ENCODE data around the gene MYPOP. TPM values are rescaled to one million over a fixed set of nuclear protein-coding genes. Genes with fewer than 3 reads are reported as not detected.
"Not testable (repeated sequence)": the region's sequence is repeated elsewhere in the genome, so short reads cannot be mapped to it uniquely, and the experiment has no call there.

Gene MYPOP
- total RNA-seq, 2 donors from 2014 or later = 7.4 to 7.6 TPM

DNA sequence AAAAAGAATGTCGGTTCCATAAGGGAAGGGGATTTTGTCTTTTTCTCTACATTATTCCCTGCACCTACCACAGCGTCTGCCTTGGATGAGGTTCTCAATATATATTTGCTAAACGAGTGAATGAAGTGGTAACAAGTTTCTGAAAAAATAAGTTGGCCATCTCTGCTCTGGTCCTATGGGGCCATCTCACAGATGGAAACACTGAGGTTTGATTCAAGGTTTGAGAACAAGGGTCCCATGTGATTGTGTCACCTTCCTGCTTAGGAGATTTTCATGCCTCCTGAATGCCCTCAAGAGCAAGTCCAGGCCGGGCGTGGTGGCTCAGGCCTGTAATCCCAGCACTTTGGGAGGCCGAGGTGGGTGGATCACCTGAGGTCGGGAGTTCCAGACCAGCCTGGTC is 3.2 kb downstream of the MYPOP start:
- no peak overlapping the region for H3K27ac Mint-ChIP-seq
- H3K4me1 Mint-ChIP-seq = peaks cover 3% of the 10 kb centered on the region
- no peaks in the 10 kb centered on the region for H3K9me3 Mint-ChIP-seq
- no peak overlapping the region for H3K4me3 Mint-ChIP-seq
- no peak for ATAC-seq (replicated peaks)
- no peaks in the 10 kb centered on the region for H3K27me3 Mint-ChIP-seq
- H3K36me3 Mint-ChIP-seq (ENCODE audit: low read depth) = peaks cover 37% of the 10 kb centered on the region

DNA sequence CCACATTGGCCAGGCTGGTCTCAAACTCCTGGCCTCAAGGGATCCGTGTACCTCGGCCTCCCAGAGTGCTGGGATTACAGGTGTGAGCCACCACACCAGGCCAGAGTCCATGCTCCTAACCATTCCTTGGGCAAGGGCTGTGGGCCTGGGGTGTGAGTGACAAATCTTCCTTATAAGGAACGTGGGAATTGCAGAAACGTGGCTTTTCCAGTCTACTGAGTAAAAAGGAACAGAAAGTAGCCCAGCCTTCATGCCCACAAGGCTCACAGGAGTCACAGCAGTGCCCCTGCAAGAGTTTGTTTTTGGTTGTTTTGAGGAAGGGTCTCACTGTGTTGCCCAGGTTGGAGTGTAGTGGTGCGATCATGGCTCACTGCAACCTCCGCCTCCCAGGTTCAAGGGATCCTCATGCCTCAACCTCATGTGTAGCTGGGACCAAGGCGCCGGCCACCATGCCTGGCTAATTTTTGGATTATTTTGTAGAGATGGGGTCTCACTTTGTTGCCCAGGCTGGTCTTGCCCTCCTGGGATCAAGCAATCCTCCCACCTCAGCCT is 5.1 kb downstream of the MYPOP start:
- no peaks in the 10 kb centered on the region for H3K9me3 Mint-ChIP-seq
- ATAC-seq (replicated peaks) = no peak
- no peak overlapping the region for H3K27ac Mint-ChIP-seq
- no peak overlapping the region for H3K4me3 Mint-ChIP-seq
- peaks cover 3% of the 10 kb centered on the region for H3K4me1 Mint-ChIP-seq
- no peaks in the 10 kb centered on the region for H3K27me3 Mint-ChIP-seq
- peaks cover 37% of the 10 kb centered on the region for H3K36me3 Mint-ChIP-seq (ENCODE audit: low read depth)

DNA sequence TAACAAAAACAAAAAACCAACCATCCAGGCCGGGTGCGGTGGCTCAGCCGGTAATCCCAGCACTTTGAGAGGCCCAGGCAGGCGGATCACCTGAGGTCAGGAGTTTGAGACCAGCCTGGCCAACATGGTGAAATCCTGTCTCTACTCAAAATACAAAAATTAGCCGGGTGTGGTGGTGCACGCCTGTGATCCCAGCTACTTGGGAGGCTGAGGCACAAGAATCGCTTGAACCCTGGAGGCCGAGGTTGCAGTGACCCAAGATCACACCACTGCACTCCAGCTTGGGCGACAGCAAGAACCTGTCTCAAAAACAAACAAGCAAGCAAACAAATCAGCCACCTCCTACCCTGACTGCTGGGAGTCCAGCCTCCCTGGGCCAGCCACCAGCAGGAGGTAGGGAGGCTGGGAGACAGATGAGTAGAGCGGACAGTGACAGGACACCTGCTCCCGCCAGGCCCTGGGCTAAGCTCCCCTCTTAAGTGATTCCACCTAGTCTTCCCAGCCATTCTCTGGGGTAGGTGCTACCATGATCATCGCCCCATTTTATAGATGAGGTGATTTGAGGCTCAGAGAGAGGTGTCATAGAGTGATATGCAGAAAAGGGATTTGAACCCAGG is 6.3 kb downstream of the MYPOP start:
- H3K4me3 Mint-ChIP-seq; H3K4me1 Mint-ChIP-seq; ATAC-seq (replicated peaks); H3K9me3 Mint-ChIP-seq; H3K27me3 Mint-ChIP-seq: not testable (repeated sequence)
- H3K27ac Mint-ChIP-seq = peak overlapping the region; percentile 78
- peaks cover 37% of the 10 kb centered on the region for H3K36me3 Mint-ChIP-seq (ENCODE audit: low read depth)

DNA sequence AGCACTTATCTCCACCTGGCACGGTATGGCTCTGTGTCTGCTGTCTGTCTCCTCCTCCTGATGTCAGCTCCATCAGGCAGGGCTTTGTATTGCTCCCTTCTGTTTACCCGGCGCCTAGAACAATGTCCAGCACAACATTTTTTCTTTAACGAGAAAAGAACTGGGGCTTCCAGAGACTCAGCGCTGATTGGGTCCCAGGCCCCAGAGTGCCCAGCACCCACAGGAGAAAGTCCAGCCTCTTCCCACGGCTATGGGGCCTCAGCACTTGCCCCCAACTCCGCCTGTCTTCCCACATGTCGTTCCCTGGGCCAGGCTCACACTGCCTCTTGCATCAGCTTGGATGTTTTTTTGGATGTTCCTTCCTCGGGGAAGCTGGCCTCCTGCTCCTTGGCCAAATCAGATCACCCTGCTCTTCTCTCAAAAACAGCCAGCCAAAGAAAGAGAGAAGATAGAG is 6.9 kb downstream of the MYPOP start:
- Mint-ChIP-seq H3K27ac (peak overlapping the region; percentile 78), H3K36me3 (ENCODE audit: low read depth) (peaks cover 33% of the 10 kb centered on the region), H3K9me3 (no peaks in the 10 kb centered on the region), H3K27me3 (no peaks in the 10 kb centered on the region), H3K4me3 (no peak overlapping the region), H3K4me1 (peaks cover 3% of the 10 kb centered on the region)
- no peak for ATAC-seq (replicated peaks)

DNA sequence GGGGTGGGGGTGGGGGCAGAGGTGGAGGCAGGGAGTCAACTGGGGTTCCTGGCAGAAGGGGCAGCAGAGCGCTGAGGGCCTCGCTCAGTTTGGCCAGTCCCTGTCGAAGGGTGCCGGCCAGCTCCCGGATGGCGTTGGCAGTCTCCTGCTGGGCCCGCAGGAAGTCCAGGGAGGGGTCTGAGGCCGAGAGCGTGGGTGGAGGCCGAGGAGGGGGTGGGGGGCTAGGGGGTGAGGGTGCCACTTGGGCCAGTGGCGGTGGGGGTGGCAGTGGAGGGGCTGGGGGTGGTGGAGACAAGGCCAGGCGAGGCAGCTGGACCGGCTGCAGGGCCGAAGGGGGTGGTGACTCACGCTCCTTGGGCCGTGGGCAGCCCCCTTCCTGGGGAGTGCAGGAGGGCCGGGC is 11.5 kb downstream of the MYPOP start:
- Mint-ChIP-seq H3K27ac (no peak overlapping the region), H3K36me3 (ENCODE audit: low read depth) (peaks cover 16% of the 10 kb centered on the region), H3K4me3 (no peak overlapping the region), H3K4me1 (no peaks in the 10 kb centered on the region), H3K9me3 (no peaks in the 10 kb centered on the region), H3K27me3 (no peaks in the 10 kb centered on the region)
- no peak for ATAC-seq (replicated peaks)

DNA sequence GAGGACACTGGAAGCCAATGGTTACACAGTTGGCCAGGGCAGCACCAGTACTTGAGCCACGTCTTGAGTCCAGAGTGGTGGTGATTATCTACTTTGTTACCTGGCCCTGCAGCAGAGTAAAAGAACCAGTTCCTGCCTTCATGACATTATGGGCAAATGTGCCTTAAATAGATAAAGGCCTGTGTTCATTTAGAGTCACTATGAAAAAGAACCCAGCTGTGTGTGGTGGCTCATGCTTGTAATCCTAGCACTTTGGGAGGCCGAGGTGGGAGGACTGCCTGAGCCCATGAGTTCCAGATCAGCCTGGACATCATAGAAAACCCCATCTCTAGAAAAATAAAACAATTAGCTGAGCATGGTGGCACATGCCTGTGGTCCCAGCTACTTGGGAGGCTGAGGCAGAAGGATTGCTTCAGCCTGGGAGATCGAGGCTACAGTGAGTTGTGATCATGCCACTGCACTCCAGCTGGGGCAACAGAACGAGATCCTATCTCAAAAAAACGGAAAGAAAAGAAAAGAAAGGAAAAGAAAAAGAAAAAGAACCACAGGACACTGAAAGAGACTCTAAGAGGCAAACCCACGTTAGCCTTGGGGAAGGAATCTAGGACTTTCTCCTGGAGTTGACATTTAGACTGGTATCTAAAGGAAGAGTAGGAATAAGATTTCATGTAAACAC is 13.1 kb downstream of the MYPOP start:
- no peaks in the 10 kb centered on the region for H3K27me3 Mint-ChIP-seq
- H3K9me3 Mint-ChIP-seq = no peaks in the 10 kb centered on the region
- ATAC-seq (replicated peaks) = no peak
- peaks cover 7% of the 10 kb centered on the region for H3K36me3 Mint-ChIP-seq (ENCODE audit: low read depth)
- H3K27ac Mint-ChIP-seq = no peak overlapping the region
- H3K4me1 Mint-ChIP-seq = no peaks in the 10 kb centered on the region
- H3K4me3 Mint-ChIP-seq = no peak overlapping the region

DNA sequence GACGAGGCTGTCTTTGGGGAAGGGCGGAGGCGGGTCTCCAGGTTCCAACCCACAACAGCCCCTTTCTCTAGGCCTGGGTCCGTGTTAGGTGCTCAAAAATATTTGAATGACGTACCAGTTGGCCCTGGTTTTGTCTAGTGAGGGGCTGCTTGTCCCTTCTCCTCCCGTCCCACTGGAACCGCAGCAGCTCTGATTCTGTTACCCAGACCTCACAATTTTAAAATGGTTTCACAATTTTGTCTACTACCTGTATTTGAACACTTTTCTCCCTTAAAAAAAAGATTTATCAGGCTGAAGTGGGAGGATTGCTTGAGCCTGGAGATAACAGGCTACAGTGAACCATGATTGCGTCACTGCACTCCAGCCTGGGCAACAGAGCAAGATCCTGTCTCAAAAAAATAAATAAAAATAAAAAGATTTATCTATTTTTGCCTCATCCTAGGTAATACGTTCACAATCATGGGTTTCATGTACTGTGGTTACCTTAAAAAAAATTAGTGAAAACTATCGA is 15.2 kb downstream of the MYPOP start:
- peak overlapping the region; percentile 95 for H3K27ac Mint-ChIP-seq
- ATAC-seq (replicated peaks) = no peak
- peak overlapping the region; percentile 92 for H3K4me3 Mint-ChIP-seq
- peaks cover 15% of the 10 kb centered on the region for H3K36me3 Mint-ChIP-seq (ENCODE audit: low read depth)
- H3K27me3 Mint-ChIP-seq = no peaks in the 10 kb centered on the region
- H3K4me1 Mint-ChIP-seq = peaks cover 6% of the 10 kb centered on the region
- no peaks in the 10 kb centered on the region for H3K9me3 Mint-ChIP-seq

DNA sequence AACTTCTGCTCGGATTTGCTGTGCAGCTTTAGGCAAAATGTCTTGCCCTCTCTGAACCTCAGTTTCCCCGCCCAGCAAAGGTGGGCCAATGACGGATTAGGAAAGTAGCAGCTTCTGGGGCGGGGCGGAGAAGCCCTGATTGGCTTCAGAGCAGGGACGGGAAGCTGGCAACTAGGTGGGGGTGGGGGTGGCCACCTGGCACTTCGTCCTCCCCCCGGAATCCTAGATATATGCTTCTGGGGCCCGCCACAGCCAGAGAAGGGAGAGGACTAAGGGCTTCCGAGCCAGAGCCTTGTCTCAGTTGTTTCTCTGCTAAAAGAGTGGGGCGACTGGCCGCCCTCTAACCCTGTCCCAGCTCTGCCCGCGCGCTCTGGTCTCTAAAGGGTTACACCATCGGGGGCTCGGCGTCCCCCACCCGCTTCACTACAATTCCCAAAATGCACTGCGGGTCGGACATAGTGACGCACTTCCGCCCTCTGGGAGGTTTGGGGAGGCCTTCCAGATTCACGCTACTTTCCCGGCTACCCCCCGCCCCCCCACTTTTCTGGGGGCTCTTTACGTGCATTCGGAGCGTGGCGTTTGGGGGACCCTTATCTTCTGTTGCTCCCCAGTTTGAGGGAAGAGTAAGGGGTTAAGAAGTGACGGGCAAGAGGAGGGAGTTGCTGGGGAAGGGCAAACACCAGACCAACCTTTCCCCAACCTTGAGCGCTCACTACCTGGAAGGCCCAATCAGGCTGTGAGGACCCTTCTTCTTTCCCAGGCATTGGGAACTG is 15.8 kb downstream of the MYPOP start:
- Mint-ChIP-seq H3K27ac (peak overlapping the region; percentile 95), H3K36me3 (ENCODE audit: low read depth) (peaks cover 15% of the 10 kb centered on the region), H3K9me3 (no peaks in the 10 kb centered on the region), H3K27me3 (no peaks in the 10 kb centered on the region), H3K4me1 (peaks cover 9% of the 10 kb centered on the region), H3K4me3 (peak overlapping the region; percentile 92)
- peak; percentile 88 for ATAC-seq (replicated peaks)

DNA sequence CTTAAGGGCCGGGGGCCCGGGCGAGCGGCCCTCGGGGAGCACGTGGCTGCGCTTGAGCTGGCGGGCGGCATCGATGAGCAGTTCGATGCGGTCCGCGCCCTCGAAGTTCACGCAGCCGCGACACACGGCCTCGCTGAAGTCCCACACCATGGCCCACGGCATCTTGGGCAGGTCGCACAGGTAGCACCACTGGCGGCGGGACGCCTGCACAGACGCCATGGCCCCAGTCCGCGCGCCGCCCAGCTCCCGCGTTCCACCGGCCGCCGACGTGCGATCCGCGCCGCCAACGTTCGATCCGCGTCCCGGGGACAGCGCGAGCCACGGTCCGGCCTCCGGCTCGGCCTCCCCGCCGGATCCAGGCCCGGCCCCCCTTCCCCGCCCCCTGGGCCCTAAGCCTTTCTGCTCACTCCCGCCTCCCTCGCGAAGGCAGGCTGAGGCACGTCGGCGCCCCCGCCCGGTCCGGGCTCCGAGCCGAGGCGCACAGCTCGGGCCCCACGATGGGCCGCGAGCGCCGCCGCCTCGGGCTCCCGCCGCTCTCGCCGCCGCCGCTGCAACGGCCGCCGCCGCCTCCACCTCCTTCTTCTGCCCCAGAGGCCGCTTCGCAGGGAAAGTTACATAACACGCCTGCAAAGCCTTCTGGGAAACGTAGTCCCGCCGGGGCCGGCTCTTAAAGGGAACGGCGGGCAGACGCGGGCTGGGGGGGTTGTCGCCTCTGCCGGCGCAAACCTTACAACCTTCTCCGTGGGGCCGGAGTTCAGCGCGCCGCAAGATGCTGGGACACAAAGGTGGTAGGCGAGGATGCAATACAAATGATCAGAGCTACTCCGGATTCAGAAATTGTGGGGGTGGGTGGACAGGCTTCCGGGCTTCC is 16.6 kb downstream of the MYPOP start, which contains the start of gene IRF2BP1:
Gene IRF2BP1 (minus strand): TSS at position 586 of the 871 bp plus-strand sequence. CDS start 367 bp downstream, at position 219.
- peak within 1 kb of the TSS; percentile 95 for H3K27ac Mint-ChIP-seq
- peaks cover 15% of the 10 kb centered on the region for H3K4me1 Mint-ChIP-seq
- peak within 1 kb of the TSS; percentile 92 for H3K4me3 Mint-ChIP-seq
- no peaks in the 10 kb centered on the region for H3K27me3 Mint-ChIP-seq
- H3K9me3 Mint-ChIP-seq = no peaks in the 10 kb centered on the region
- ATAC-seq (replicated peaks) = peak; percentile 75
- H3K36me3 Mint-ChIP-seq (ENCODE audit: low read depth) = peaks cover 15% of the 10 kb centered on the region

DNA sequence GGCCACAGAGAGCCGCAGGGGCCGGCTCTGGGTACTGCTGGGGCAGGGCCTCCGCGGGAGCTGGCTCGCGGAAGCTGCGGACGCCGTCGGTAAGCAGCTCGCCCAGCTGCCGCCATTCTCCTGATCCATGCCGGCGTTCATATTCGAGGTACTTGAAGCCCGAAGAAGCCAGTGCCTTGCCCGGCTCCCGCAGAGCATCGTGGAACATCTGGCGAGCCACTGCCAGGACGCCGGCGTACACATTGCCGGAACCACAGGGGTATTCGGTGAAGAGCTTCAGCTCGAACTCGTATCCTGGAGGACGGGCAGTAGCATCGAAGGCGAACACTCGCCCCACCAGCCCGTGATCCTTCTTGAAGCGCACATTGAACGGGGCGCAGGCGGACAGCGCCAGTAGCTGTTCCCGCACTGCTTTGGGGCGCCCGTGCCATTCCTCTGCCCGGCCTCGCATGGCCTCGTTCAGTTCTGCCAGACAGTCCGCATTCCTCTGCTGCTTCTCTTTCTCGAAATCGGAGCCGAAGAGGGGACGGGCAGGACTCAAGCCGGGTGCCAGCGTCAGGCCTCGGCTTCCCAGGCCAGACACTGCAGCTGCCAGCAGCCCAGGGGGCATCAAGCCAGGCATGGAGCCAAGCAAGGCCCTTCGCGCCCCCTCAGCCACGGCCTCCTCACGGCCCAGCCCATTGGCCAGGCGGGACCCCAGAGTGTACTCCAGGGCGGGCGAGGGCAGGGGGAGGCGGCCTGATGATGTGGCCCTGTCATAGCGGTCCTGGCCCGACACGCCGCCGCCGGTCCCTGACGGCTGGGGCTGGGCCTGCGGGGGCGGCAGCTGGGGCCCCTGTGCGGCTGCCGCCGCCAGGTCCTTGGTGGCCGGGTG is 17.5 kb downstream of the MYPOP start:
- H3K36me3 Mint-ChIP-seq (ENCODE audit: low read depth) = peaks cover 15% of the 10 kb centered on the region
- H3K27ac Mint-ChIP-seq = no peak overlapping the region
- H3K27me3 Mint-ChIP-seq = peaks cover 3% of the 10 kb centered on the region
- no peak for ATAC-seq (replicated peaks)
- no peaks in the 10 kb centered on the region for H3K9me3 Mint-ChIP-seq
- peak overlapping the region; percentile 56 for H3K4me3 Mint-ChIP-seq
- H3K4me1 Mint-ChIP-seq = peaks cover 15% of the 10 kb centered on the region

DNA sequence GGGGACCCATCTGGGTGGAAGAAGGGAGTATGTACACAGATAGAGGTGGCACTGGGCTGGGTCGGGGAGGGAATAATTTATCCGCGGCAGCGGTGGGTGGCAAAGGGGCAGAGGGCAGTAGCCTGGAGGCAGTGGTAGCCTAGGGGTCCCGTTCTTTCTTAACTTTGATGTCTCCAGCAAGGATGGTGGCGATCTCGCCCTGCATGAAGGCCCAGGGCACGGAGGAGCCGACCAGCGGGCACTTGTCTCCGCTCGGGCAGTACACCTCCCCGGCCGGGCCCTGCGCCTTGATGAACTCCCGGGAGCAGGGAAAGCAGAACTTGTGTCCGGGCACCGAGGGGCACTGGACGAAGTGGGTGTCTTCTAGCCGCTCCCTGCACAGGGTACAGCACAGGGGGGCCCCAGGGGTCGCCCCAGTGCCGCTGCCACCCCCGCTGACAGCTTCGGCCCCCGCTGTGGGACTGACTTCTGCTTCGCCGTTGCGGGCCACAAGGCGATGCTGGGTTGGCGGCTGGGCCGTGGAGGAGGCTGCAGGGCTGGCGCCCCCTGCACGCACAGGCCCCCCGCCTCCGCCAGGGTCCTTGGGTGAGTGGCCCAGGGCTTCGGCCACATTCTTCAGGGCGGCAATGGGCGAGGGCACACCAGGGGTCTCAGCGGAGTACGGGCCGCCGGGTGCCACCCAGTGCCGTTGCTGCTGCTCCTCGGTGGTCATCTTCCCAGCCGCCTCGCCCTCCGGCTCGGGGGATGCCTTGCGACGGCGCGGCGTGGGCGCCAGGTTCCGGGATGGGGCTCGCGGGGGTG is 18.3 kb downstream of the MYPOP start:
- Mint-ChIP-seq H3K27me3 (peaks cover 4% of the 10 kb centered on the region), H3K4me3 (peak overlapping the region; percentile 79), H3K27ac (no peak overlapping the region), H3K9me3 (no peaks in the 10 kb centered on the region), H3K36me3 (ENCODE audit: low read depth) (peaks cover 15% of the 10 kb centered on the region), H3K4me1 (peaks cover 15% of the 10 kb centered on the region)
- ATAC-seq (replicated peaks) = no peak

DNA sequence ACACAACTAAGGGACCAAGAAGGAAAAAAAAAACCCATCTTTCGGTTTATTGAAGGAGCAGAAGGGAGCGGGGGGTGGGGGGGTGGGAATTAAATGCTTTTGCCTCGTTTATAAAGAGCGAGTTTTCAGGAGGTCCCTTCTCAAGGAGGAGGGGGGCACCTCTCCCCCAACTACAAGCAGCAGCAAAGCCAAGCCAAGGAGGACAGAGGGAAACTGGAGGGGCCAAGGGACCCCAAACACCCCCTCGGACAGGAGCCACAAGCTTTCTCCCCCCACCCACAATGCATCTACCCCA is 18.9 kb downstream of the MYPOP start:
- peak overlapping the region; percentile 73 for H3K27ac Mint-ChIP-seq
- H3K4me1 Mint-ChIP-seq = peaks cover 18% of the 10 kb centered on the region
- H3K4me3 Mint-ChIP-seq = peak overlapping the region; percentile 79
- H3K9me3 Mint-ChIP-seq = no peaks in the 10 kb centered on the region
- H3K36me3 Mint-ChIP-seq (ENCODE audit: low read depth) = peaks cover 15% of the 10 kb centered on the region
- peaks cover 5% of the 10 kb centered on the region for H3K27me3 Mint-ChIP-seq
- ATAC-seq (replicated peaks) = no peak

Data from activated T-helper 17 cell treated with anti-CD3 and anti-CD28 coated beads, Interleukin-2, amount 50 U/mL, for 72 hours (primary cell).